ENCODE data around the gene KDELR1. TPM values are rescaled to one million over a fixed set of nuclear protein-coding genes. Genes with fewer than 3 reads are reported as not detected.
A peak's percentile ranks its signal among the peaks of the same experiment; 100 is the strongest.

Gene KDELR1
- total and polyA plus RNA-seq, 9 of the 15 experiments (the other 6 are each of a cell fraction or from before 2014, with no cell fraction given) = 6.1 to 165 (median 58.5) TPM

DNA sequence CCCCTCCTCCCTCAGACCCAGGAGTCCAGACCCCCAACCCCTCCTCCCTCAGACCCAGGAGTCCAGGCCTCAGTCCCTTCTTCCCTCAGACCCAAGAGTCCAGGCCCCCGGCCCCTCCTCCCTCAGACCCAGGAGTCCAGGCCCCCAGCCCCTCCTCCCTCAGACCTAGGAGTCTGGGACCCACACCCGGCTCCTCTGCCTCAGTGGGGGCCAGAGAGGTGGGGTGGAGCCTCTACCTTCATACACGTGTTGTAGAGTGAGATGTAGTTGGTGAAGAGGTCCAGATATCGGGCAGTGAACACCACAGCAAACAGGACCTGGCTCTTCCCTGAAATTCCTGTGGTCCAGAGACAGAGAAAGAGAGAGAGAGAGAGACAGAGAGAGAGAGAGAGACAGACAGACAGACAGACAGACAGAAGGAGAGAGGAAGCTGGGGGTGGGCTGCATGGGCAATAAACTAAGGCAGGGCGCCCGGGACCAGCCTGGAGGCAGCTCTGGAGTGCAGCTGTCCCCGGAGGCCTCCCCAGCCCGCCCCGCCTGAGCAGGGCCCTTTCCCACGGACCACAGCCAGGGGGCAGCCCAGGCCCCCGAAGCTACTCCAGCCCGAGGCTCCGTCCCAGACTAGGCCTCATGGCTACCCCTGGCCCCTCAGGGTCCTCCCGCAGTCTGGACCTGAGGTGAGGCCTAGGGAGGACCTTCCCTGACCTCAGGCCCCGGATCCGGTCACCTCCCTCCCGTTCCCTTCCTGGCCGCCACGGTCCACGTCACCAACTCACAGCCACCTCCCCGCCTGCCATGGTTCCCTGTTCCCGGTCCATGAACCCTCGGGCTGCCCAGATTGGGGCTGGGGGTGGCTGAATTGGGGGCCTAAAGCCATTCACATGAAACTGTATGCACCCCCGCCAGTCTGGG is 907 bp downstream of the KDELR1 start (continued):
- TF ChIP-seq, protein P1, sequence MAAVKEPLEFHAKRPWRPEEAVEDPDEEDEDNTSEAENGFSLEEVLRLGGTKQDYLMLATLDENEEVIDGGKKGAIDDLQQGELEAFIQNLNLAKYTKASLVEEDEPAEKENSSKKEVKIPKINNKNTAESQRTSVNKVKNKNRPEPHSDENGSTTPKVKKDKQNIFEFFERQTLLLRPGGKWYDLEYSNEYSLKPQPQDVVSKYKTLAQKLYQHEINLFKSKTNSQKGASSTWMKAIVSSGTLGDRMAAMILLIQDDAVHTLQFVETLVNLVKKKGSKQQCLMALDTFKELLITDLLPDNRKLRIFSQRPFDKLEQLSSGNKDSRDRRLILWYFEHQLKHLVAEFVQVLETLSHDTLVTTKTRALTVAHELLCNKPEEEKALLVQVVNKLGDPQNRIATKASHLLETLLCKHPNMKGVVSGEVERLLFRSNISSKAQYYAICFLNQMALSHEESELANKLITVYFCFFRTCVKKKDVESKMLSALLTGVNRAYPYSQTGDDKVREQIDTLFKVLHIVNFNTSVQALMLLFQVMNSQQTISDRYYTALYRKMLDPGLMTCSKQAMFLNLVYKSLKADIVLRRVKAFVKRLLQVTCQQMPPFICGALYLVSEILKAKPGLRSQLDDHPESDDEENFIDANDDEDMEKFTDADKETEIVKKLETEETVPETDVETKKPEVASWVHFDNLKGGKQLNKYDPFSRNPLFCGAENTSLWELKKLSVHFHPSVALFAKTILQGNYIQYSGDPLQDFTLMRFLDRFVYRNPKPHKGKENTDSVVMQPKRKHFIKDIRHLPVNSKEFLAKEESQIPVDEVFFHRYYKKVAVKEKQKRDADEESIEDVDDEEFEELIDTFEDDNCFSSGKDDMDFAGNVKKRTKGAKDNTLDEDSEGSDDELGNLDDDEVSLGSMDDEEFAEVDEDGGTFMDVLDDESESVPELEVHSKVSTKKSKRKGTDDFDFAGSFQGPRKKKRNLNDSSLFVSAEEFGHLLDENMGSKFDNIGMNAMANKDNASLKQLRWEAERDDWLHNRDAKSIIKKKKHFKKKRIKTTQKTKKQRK (IDR thresholded peaks at IDR 0.05; ENCODE audit: borderline replicate concordance, low read depth, low read length) = no peak
- 0 out of 4 replicates have a peak, but pooled peaks of 1 of the 2 experiments have one; percentile 16 for TF ChIP-seq RCOR1 (IDR thresholded peaks at IDR 0.05; ENCODE audit: borderline replicate concordance in 1 of 2, low read depth in 2 of 2, low read length in 2 of 2)
- no peak for TF ChIP-seq ZNF780A (CRISPR knock-in tag; IDR thresholded peaks at IDR 0.05)
- no peak for TF ChIP-seq TSC22D4 (tag; IDR thresholded peaks at IDR 0.05)
- no peak for TF ChIP-seq MEIS2 (IDR thresholded peaks at IDR 0.05; ENCODE audit: partially characterized antibody)
- peak; percentile 78; the same call in 1 of the 2 replicates for TF ChIP-seq ZNF12 (CRISPR knock-in tag; IDR thresholded peaks at IDR 0.05)
- no peak for TF ChIP-seq BHLHE40 (IDR thresholded peaks at IDR 0.05; ENCODE audit: low read length)
- no peak for TF ChIP-seq SRSF3 (IDR thresholded peaks at IDR 0.05; ENCODE audit: insufficient read depth, low read length)
- no peak for TF ChIP-seq SMAD1 (IDR thresholded peaks at IDR 0.05; ENCODE audit: low read depth, low read length, partially characterized antibody)
- TF ChIP-seq, protein P2, sequence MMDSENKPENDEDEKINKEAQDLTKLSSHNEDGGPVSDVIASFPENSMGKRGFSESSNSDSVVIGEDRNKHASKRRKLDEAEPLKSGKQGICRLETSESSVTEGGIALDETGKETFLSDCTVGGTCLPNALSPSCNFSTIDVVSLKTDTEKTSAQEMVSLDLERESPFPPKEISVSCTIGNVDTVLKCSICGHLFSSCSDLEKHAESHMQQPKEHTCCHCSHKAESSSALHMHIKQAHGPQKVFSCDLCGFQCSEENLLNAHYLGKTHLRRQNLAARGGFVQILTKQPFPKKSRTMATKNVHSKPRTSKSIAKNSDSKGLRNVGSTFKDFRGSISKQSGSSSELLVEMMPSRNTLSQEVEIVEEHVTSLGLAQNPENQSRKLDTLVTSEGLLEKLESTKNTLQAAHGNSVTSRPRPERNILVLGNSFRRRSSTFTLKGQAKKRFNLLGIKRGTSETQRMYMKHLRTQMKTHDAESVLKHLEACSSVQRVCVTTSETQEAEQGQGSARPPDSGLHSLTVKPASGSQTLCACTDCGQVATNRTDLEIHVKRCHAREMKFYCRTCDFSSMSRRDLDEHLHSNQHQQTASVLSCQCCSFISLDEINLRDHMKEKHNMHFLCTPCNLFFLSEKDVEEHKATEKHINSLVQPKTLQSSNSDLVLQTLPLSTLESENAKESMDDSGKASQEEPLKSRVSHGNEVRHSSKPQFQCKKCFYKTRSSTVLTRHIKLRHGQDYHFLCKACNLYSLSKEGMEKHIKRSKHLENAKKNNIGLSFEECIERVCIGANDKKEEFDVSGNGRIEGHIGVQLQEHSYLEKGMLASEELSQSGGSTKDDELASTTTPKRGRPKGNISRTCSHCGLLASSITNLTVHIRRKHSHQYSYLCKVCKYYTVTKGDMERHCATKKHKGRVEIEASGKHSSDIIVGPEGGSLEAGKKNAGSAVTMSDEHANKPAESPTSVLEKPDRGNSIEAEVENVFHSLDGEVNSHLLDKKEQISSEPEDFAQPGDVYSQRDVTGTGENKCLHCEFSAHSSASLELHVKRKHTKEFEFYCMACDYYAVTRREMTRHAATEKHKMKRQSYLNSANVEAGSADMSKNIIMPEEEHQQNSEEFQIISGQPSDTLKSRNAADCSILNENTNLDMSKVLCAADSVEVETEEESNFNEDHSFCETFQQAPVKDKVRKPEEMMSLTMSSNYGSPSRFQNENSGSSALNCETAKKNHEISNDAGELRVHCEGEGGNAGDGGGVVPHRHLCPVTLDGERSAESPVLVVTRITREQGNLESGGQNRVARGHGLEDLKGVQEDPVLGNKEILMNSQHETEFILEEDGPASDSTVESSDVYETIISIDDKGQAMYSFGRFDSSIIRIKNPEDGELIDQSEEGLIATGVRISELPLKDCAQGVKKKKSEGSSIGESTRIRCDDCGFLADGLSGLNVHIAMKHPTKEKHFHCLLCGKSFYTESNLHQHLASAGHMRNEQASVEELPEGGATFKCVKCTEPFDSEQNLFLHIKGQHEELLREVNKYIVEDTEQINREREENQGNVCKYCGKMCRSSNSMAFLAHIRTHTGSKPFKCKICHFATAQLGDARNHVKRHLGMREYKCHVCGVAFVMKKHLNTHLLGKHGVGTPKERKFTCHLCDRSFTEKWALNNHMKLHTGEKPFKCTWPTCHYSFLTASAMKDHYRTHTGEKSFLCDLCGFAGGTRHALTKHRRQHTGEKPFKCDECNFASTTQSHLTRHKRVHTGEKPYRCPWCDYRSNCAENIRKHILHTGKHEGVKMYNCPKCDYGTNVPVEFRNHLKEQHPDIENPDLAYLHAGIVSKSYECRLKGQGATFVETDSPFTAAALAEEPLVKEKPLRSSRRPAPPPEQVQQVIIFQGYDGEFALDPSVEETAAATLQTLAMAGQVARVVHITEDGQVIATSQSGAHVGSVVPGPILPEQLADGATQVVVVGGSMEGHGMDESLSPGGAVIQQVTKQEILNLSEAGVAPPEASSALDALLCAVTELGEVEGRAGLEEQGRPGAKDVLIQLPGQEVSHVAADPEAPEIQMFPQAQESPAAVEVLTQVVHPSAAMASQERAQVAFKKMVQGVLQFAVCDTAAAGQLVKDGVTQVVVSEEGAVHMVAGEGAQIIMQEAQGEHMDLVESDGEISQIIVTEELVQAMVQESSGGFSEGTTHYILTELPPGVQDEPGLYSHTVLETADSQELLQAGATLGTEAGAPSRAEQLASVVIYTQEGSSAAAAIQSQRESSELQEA (IDR thresholded peaks at IDR 0.05; ENCODE audit: low read depth) = no peak
- TF ChIP-seq ILF3 (IDR thresholded peaks at IDR 0.05; ENCODE audit: borderline replicate concordance) = 0 out of 2 replicates have a peak, but pooled peaks have one; percentile 11
- peak; percentile 80 for TF ChIP-seq CREM (IDR thresholded peaks at IDR 0.05; ENCODE audit: low read depth)
- no peak for TF ChIP-seq ZNF224 (CRISPR knock-in tag; IDR thresholded peaks at IDR 0.05)
- TF ChIP-seq, protein P3, sequence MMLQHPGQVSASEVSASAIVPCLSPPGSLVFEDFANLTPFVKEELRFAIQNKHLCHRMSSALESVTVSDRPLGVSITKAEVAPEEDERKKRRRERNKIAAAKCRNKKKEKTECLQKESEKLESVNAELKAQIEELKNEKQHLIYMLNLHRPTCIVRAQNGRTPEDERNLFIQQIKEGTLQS (IDR thresholded peaks at IDR 0.05) = no peak
- TF ChIP-seq, protein P3 (CRISPR knock-in tag; conservative IDR thresholded peaks at IDR 0.05) = no peak

Data from K562 (cell line).